ENCODE results near the gene PALD1.
A peak's percentile ranks its signal among the peaks of the same experiment; 100 is the strongest.

The PALD1 gene

GRCh38 chr10:70535001-70535400 is 56.4 kb downstream of the PALD1 start:
- DNase-seq (ENCODE audit: low read depth, low spot score) = no peak

- no peak for DNase-seq (ENCODE audit: low read depth, low spot score)
Measured at GRCh38 chr10:70535451-70535850, 56.9 kb downstream of the PALD1 start.

GRCh38 chr10:70536196-70536861 is 57.8 kb downstream of the PALD1 start:
- DNase-seq (ENCODE audit: low read depth, low spot score) = peak; percentile 13

GRCh38 chr10:70537398-70538194 is 59.0 kb downstream of the PALD1 start:
- DNase-seq (ENCODE audit: low read depth, low spot score) = peak; percentile 29

- no peak for DNase-seq (ENCODE audit: low read depth, low spot score)
Measured at GRCh38 chr10:70538195-70538520, 59.6 kb downstream of the PALD1 start.

GRCh38 chr10:70538731-70539338 is 60.3 kb downstream of the PALD1 start:
- DNase-seq (ENCODE audit: low read depth, low spot score) = no peak

- DNase-seq (ENCODE audit: low read depth, low spot score) = no peak
Measured at GRCh38 chr10:70539471-70539870, 60.9 kb downstream of the PALD1 start.

- peak; percentile 43 for DNase-seq (ENCODE audit: low read depth, low spot score)
Measured at GRCh38 chr10:70540089-70540788, 61.7 kb downstream of the PALD1 start.

GRCh38 chr10:70540789-70541360 is 62.3 kb downstream of the PALD1 start:
- no peak for DNase-seq (ENCODE audit: low read depth, low spot score)

GRCh38 chr10:70541736-70542564 is 63.4 kb downstream of the PALD1 start:
- DNase-seq (ENCODE audit: low read depth, low spot score) = no peak

GRCh38 chr10:70542565-70542938 is 64.0 kb downstream of the PALD1 start:
- DNase-seq (ENCODE audit: low read depth, low spot score) = no peak

GRCh38 chr10:70543911-70544310 is 65.3 kb downstream of the PALD1 start:
- no peak for DNase-seq (ENCODE audit: low read depth, low spot score)

GRCh38 chr10:70544431-70545340 is 66.1 kb downstream of the PALD1 start:
- DNase-seq (ENCODE audit: low read depth, low spot score) = no peak

- no peak for DNase-seq (ENCODE audit: low read depth, low spot score)
Measured at GRCh38 chr10:70546584-70546983, 68.0 kb downstream of the PALD1 start.

GRCh38 chr10:70549351-70549961 is 70.9 kb downstream of the PALD1 start:
- DNase-seq (ENCODE audit: low read depth, low spot score) = no peak

GRCh38 chr10:70549962-70550458 is 71.4 kb downstream of the PALD1 start:
- peak; percentile 83 for DNase-seq (ENCODE audit: low read depth, low spot score)

- no peak for DNase-seq (ENCODE audit: low read depth, low spot score)
Measured at GRCh38 chr10:70550459-70550858, 71.9 kb downstream of the PALD1 start.

GRCh38 chr10:70551466-70551865 is 72.9 kb downstream of the PALD1 start:
- DNase-seq (ENCODE audit: low read depth, low spot score) = no peak

- peak; percentile 90 for DNase-seq (ENCODE audit: low read depth, low spot score)
Measured at GRCh38 chr10:70551971-70552422, 73.4 kb downstream of the PALD1 start.

All from astrocyte of the hippocampus (primary cell).